ENCODE measurements around the gene PAEP.

Gene PAEP

DNA sequence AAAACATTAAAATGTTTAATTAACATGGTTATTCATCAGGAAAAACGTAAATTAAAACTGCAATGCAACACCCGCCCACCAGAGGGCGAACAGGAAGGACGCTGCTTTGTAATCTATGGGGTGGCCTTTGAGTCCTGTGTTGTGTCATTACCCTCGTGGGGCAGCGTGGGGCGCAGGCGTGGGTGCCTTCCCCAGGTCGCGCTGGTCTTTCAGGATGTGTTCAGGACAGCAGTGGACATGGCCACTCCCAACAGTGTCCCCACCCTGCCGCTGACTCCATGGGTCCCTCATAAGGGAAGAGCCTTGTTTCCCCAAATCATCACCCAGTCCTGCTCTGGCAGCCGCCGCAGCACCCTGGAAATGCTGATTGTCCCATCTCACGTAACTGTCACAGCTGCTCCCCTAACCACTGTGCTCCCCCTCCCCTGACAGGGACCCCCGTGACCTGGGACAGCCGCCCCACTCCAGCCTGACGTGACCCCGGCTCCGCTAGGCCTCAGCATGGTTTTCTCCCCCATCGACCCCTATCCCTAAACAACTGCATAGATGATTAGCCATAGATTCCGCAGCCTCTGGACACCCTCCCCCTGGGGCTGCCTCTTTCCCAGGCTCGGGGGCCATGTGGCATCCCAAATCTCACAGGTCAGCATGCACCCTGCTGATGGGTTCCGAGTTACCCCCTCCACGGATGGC, 41.4 kb downstream of the PAEP start:
- peak; percentile 60 to 82 (median 76) for DNase-seq

DNA sequence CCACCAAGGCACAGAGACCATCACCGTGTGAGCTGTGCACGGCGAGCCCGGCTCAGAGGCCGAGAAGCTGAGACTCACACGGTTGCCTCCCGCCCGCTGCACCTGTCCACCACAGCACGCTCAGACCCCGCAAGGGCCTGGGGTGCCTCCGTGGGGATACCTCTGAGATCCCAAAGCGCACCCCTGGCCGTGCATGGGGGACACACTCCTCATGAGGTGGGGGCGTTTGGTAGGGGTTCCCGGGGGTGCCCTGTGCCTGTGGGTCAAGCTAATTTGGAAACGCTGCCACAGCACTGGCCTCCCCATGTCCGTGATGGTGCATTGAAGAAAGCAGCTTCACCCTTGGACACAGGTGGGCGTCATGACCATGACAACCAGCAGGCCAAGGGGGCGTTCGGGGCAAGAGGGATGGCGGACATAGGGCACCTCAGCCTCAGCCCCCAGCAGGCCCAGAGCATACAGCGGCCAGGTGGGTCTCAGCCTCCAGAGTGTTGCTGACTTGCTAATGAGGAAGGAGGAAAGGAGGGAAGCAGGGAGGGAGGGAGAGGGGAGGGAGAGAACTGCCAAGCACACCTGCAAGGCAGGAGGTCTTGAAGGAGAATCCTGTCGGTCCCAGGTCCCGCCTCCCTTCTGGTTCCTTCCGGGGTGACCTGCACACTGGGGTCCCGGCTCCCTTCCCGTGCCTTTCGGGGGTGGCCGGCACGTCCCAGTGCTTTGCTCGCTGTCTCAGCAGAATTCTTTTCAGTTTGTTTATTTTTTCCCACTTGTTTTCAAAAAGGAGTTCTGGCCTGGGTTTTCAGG, 43.1 kb downstream of the PAEP start:
- no peak for DNase-seq

- no peak for DNase-seq
Observed at GRCh38 chr9:135605238-135605781, 43.8 kb downstream of the PAEP start.

- DNase-seq, result no peak
Observed at GRCh38 chr9:135606885-135607259, 45.3 kb downstream of the PAEP start.

GRCh38 chr9:135607401-135608293, 46.1 kb downstream of the PAEP start:
- DNase-seq, result no peak

- no peak for DNase-seq
Observed at GRCh38 chr9:135608294-135608998, 46.9 kb downstream of the PAEP start.

DNA sequence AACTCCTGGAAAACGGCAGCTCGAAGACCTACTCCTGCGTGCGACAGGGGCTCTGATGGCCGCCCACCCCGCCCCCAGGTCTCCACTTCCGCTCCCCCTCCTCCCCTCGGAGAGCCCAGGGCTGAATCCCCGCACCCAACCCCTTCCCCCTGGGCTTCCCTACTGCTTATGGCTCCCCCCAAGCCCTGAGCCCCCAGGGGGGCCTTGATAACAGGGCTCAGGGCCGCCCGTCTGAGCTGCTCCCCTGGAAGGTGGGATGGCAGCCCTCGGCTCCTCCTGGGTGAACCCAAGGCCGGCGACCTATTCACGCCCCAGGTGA, 47.4 kb downstream of the PAEP start:
- no peak for DNase-seq

GRCh38 chr9:135609366-135609955, 47.9 kb downstream of the PAEP start:
- DNase-seq, result no peak

GRCh38 chr9:135610290-135611141, 49.0 kb downstream of the PAEP start:
- DNase-seq, result no peak

GRCh38 chr9:135611142-135611874, 49.8 kb downstream of the PAEP start:
- no peak for DNase-seq

DNA sequence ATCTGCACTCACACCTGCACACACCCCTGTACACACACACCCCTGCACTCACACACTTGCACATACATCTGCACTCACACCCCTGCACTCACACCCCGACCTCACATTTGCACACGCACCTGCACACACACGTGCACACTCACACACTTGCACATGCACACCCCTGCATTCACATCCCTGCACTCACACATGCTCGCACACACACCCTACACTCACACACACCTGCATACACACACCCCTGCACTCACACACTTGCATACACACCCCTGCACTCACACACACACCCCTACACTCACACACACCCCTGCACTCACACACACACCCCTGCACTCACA, 50.3 kb downstream of the PAEP start:
- no peak for DNase-seq

GRCh38 chr9:135612437-135612836, 50.9 kb downstream of the PAEP start:
- DNase-seq, result no peak

DNA sequence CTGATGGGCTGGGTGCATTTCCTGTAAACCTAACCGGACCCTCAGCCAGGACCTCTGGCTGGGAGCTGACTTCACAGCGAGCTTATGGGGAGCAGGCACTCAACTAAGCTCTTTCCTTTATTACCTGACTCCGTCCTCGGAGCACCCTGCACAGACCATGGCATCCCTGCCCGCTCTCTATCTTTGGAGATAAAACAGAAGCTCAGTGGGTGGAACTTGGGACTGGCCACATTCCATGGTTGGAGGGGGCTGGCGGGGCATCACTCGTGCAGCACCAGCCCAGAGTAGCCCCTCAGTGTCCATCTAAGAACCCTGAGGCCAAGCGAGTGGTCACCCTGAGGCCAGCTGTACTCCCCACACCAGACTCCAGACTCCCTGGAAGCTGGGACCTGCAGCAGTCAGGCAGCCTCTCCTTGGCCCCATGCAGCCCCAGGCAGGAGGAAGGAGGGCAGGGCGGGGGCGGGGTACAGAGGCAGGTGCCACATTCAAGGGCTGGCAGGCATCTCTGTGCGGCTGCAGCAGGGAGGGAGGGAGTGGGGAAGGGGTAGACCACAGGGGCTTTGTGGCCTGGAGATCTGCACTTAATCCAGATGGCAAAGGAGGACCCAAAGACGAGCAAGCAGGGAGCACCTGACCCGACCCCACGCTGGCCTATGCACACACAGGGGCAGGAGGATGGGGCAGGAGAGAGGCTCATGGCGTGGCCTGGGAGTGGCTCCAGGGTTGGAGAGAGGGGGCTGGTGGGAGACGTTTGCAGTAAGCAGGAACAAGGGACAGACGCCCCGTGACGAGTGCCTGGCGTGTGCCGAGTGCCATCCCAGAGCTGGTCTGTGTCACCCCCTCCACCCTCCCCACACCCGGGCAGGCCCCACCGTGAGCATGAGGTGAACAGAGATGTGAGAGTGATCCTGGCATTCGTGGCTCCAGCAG, 51.7 kb downstream of the PAEP start:
- DNase-seq, result no peak

DNA sequence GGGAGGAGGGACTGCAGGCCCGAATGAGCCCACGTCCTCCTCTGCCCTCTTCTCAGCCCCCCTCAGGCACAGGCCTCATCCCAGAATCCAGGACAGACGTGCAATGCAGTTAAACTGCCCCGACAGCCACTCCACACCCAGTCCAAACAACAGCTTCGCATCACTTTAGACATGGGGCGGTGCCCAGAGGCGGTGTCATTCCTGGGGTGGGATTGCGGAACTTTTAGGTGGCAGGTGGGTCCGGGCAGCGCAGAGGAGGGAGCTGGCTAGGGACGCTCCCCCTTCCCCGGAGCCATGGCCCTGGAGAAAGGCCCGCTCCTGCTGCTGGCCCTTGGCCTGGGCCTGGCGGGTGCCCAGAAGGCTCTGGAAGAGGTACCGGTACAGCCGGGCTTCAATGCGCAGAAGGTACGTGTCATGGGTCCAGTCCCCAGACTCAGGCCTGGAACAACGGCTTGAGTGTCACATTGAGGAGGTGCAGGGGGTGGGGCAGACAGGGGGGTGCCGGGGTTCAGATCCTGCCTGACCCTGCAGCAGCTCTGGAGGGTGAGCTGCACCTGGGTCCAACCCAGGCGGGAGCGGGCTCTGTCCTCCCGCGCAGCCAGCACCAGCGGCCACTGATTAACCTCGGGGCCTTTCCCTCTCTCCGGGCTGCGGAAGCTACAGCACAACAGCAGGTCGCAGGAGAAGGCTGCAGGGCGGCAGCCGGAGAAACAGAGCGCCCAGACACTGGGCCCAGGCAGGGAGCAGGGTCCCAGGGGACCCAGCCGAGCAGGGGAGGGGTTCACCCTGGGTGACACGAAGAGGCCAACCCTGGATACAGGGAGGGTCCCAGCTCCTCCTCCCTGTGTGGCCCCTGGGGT, 52.6 kb downstream of the PAEP start:
- DNase-seq, result no peak

DNA sequence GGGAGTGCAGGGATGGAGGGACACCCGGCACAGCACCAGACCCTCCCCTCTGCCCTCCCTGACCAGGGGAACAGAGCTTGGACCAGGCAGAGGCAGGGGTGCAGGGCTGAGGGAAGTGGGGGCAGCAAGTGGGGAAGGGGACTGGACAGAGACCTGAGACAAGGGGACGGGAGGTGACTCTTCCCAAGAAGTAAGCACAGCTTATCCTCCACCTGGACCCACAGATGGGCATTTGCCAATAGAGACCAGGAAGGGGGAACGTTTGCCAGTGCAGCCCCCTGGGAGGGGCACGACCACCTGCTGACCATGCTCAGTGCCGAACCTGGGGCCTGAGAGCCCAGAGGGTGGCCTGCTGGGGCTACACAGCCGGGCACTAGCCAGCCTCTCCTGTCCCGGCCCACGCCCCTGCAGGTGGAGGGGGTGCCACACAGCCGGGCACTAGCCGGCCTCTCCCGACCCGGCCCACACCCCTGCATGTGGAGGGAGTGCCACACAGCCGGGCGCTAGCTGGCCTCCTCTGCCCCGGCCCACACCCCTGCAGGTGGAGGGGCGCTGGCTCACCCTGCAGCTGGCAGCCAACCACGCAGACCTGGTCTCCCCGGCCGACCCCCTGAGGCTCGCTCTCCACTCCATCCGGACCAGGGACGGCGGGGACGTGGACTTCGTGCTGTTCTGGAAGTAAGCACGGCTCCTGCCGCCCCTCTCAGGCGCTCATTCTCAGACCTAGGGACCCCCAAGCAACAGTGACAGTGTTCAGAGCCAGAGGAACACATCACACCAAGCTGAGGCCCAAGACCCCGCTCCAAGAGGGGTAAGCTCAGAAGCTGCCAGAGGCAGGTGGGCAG, 53.5 kb downstream of the PAEP start:
- DNase-seq, result no peak

DNA sequence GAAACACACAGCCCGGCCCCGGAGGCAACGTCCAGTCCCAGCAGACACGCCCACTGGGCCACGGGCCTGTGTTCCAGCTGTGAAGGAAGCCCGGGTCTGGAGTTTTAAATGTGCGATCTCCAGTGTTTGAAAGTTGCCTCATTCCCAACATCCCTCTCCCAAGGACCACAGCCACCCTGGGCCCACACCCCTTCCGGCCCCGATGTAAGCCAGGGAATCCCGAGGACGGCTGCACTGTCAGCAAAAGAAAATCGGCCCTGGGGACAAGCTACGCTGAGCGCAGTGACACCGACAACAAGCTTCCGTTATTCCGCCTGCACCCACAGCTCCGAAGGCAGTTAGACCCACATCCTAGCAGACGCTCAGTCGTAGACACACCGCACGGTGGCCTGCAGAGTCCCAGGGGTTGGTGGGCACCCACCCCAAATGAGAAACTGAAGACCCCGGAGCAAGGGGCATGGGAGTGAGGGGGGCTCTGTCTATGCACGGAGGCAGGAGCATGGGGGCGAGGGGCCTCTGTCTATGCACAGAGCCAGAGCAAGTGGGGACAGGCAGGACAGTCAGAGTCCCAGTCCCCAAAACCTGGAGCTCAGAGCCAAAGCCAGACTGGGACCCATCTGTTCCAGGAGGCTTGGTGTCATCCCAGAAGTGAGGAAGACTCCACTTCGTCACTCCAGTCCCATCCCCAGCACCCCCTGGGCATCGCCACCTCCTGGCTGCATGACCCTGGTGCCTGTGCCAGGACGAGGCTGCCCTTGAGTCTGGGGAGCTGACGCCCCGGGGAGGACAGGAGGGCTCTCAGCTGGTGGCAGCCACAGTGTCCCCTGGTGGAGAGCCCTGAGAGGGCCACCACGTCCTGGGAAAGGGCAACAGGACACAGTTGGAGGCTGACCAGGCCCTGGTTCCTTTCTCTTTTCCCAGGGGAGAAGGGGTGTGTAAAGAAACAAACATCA, 54.4 kb downstream of the PAEP start:
- peak in 1 of 4 experiments; percentile 2 for DNase-seq

All from suppressor macrophage (primary cell).